ENCODE results near the gene STEAP1.
"Not testable (repeated sequence)": the region's sequence is repeated elsewhere in the genome, so short reads cannot be mapped to it uniquely, and the experiment has no call there.

- TF ChIP-seq CTCF (IDR thresholded peaks at IDR 0.05; ENCODE audit: poor library complexity); EZH2phosphoT487 (IDR thresholded peaks at IDR 0.05; ENCODE audit: low read depth, severe bottlenecking, unreplicated experiment): not testable (repeated sequence)
Measured at GRCh38 chr7:90118551-90119177, 35.6 kb upstream of the STEAP1 start.
